C1 segment of cervical spinal cord (tissue), 14 donors: ENCODE results near the gene NNAT.
"Not testable (repeated sequence)": the region's sequence is repeated elsewhere in the genome, so short reads cannot be mapped to it uniquely, and the experiment has no call there.

Experiments used
- DNase-seq, 14 donors: peaks; one replicate each; lab custom pipeline; 2025; lab: John Stamatoyannopoulos, UW

The NNAT gene

DNA sequence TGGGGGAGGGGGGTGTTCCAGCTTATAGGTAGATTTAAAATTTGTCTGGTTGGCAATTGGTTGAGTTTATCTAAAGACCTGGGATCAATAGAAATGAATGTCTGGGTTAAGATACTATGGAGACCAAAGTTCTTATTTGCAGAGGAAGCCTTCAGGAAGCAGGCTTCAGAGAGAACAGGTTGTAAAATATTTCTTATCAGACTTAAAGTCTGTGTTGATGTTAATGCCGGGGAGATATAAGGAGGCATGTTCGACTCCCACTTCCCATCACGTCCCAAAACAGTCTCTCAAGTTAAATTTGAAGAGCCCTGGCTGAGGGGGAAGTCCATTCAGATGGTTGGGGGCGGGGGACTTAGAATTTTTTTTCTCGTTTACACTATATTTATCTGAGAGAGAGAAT is 19.0 kb downstream of the NNAT start:
- DNase-seq: no peak

DNA sequence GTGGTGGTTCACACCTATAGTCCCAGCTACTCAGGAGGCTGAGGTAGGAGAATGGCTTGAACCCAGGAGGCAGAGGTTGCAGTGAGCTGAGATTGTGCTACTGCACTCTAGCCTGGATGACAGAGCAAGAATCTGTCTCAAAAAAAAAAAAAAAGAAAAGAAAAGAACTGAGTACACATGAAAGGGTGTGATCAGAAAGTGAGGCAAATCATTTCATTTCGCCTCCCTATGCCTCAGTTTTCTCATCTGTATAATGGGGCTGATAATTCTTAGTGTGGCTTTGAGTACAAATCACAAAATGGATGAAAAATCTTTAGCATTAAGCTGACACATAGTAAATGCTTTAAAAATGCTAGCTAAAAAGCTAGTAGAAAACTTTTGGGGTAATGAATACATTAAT is 19.8 kb downstream of the NNAT start:
- DNase-seq: not testable (repeated sequence)

DNA sequence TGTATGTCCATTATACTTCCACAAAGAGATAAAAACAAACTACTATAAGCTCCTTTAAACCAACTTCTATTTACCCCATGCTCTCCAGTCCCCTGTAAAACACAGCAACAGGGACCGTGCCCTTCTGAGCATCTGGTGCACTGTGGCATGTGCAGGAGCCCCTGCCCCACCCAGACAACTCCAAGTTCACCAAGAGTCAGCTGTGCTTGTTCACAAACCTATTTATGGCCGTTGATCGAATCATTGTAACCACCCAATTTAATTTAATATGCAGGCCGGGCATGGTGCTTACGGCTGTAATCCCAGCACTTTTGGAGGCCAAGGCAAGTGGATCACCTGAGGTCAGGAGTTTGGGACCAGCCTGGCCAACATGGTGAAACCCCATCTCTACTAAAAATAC is 20.3 kb downstream of the NNAT start:
- no peak for DNase-seq

GRCh38 chr20:37542281-37542680 is 21.2 kb downstream of the NNAT start:
- no peak for DNase-seq

GRCh38 chr20:37543828-37544227 is 22.8 kb downstream of the NNAT start:
- DNase-seq: no peak

DNA sequence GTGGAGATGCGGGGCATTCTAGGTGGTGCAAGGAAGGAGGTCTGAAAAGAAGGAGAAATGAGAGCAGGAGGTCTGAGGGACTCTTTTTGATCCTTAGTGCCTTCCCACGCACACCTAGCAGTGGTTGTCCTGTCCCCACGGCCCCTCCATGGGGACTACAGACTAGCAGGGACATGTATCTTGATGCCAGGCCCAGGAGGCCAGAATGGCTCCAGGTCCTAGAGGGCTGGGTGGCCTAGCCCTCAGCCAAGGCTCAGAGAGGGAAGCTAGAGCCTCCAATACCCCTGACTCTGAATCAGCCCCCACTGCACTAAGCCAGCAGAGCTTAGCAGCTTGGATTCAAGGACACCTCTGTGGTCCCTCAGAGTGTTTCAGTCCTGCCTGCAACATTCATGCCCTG is 23.3 kb downstream of the NNAT start:
- DNase-seq: no peak

DNA sequence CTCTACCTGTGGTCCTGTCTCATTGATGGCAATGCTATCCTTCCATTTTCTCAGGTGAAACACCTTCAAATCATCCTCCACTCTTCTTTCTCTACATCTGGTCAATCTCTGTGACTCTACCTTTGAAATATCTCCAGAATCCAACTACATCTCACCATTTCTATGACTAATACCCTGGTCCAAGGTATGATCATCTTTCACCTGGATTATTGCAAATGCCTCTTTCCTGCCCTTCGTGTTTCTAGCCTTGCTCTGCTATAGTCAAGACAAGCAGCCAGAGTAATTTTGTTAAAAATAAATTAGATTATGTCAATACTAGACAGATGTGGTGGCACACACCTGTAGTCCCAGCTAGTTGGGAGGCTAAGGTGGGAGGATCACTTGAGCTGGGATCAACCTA is 24.5 kb downstream of the NNAT start:
- no peak for DNase-seq

- DNase-seq: no peak
Measured at GRCh38 chr20:37547912-37548311, 26.9 kb downstream of the NNAT start.

GRCh38 chr20:37550101-37550920 is 29.3 kb downstream of the NNAT start:
- not testable (repeated sequence) for DNase-seq

- not testable (repeated sequence) for DNase-seq
Measured at GRCh38 chr20:37551660-37552059, 30.6 kb downstream of the NNAT start.

DNA sequence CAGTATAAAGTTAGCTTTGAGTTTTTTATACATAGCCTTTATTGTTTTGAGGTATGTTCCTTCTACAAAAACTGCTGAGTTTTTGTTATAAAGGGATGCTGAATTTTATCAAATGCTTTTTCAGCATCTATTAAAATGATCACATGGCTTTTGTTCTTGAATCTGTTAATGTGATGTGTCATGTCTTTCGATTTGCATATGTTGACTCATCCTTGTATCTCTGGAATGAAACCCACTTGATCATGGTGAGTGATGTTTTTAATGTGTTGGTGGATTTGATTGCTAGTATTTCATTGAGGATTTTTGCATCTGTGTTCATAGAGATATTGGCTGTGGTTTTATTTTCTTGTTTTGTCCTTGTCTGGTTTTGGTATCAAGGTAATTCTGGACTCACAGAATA is 31.4 kb downstream of the NNAT start:
- DNase-seq: no peak

DNA sequence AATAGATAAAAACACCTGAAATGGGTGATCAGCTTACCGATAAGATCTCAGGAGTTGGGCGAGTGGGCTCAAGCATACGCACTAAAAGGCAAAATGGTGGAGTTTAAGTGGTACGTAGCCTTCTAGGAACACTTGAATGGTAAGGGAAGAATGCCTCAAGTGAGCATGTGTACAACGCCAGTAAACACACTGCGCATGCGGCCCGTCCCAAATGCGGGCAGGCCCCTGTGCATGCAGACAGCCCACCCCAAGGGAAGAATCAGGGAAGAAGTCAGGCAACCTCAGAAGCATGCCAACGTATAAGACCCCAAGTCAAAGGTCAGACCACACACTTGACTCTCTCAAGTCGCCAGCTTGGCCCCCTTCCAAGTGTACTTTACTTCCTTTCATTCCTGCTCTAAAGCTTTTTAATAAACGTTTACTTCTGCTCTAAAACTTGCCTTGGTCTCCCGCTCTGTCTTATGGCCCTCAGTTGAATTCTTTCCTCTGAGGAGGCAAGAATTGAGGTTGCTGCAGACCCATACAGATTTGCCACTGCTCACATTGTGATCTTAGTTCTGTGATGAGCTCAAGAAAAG is 33.8 kb downstream of the NNAT start:
- DNase-seq: not testable (repeated sequence)

GRCh38 chr20:37556538-37556937 is 35.5 kb downstream of the NNAT start:
- DNase-seq: no peak

DNA sequence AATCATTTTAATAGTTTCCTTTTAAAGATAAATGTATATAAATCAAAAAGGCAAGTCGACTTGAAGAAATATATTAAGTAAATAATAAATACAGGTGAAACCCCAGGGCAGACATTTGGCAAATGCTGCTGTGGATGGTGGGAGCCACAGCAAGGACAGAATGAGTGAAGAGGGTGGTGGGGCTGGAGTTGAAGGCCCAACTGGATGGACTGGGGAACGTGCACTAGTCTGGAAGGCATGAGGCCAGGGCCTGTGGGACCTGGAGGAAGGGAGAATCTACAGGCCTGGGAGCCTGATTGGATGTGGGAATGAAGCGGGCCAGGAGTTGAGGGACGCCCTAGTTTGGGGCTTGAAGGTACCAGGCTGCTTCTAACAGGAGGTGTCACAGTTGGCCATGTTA is 37.3 kb downstream of the NNAT start:
- DNase-seq: no peak

DNA sequence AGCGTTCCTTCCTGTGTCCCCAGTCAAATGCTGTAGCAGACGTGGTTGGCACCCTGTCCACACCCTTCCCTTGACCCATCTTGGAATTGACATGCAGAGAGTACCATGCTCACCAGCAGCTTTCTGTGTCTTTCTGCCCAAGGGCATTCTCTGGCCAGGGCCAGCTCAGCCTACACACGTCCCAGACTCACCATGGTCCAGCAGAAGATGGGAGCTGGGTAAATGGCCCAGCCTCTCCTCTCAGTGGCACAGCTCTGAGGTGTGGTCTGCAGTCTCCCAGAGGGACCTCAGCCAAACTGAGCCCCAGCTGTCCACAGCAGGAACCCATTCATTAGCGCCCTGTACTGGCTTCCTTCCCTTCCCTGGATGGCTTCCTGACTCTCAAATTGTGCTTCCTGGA is 37.7 kb downstream of the NNAT start:
- no peak for DNase-seq

DNA sequence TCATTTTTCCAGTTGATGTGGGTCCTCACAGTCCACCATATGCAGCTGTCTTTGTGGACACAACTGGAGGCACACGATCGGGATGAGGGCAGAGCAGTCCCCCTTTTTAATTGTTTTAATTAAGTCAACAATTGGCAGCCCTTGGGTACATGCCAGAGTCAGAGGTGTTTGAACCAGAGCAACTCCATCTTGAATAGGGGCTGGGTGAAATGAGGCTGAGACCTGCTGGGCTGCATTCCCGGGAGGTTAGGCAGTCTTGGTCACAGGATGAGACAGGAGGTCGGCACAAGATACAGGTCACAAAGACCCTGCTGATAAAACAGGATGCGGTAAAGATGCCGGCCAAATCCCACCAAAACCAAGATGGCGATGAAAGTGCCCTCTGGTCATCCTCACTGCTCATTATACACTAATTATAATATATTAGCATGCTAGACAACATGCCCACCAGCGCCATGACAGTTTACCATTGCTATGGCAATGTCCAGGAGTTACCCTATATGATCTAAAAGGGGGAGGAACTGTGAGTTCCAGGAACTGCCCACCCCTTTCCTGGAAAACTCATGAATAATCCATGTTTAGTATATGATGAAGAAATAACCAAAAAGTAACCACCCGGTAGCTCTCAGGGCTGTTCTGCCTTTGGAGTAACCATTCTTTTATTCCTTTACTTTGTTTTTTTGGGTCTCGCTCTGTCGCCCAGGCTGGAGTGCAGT is 38.4 kb downstream of the NNAT start:
- no peak for DNase-seq

DNA sequence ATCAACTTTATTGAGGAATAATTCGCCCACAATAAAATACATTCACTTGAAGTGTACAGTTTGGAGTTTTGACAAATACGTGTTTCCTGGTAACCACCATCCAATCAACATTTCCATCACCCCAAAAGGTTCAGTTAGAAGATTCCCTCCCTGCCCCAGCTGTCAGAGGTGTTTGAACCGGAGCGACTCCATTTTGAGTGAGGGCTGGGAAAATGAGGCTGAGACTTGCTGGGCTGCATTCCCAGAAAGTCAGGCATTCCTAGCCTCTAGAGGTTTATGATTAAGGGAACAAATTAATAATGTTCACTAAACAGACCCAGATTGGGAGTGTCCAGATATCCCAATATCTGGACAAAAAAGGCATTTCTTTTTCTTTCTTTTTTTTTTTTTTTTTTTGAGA is 39.6 kb downstream of the NNAT start:
- DNase-seq: no peak

DNA sequence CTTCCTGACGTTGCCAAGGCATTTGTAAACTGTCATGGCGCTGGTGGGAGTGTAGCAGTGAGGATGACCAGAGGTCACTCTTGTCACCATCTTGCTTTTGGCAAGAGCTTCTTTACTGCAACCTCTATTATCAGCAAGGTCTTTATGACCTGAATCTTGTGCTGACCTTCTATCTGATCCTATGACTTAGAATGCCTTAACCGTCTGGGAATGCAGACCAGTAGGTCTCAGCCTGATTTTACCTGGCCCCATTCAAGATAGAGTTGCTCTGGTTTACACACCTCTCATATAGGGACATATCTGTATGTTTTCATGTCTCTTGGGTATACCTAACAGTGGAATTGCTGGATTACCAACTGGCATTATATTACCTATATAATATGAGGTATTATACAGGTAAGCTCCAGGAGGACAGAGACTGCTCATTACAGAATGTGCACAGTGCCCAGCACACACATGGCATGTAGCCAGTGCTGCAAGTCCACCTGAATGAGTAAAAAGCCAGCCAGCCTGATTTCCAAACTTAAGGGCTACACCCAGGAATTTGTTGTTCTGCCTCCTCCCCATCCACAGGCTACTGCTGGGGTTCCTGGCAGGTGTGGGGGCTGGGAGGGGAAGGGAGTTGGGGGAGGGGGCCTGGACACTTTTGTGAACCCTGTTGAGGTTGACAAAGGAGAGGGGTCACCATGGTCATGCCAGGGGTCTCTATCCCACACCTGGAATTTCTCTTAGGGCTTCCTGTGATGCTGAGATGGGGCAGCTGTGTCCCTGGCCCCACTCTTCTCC is 41.8 kb downstream of the NNAT start:
- DNase-seq: no peak

DNA sequence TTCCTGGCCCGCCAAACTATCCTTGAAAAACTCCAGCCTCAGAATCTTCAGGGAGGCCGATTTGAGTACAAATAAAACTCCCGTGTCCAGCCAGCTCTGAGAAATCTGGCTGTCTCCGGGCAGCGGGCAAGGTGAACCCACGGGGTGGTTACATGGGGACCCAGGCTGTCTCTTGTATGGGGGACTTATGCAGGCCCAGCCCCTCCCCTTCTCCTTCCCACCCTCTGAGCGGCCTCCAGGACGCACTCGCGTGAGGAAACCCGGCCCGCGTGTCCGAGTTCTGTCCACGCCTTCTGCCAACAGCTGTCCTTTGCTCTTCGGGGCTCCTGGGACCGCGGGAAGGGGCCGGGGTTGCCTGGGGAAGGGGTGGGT is 43.0 kb downstream of the NNAT start:
- DNase-seq: no peak

GRCh38 chr20:37564388-37565133 is 43.5 kb downstream of the NNAT start:
- peak in 3 of 14 donors; percentile 8 to 28 (median 11) for DNase-seq

DNA sequence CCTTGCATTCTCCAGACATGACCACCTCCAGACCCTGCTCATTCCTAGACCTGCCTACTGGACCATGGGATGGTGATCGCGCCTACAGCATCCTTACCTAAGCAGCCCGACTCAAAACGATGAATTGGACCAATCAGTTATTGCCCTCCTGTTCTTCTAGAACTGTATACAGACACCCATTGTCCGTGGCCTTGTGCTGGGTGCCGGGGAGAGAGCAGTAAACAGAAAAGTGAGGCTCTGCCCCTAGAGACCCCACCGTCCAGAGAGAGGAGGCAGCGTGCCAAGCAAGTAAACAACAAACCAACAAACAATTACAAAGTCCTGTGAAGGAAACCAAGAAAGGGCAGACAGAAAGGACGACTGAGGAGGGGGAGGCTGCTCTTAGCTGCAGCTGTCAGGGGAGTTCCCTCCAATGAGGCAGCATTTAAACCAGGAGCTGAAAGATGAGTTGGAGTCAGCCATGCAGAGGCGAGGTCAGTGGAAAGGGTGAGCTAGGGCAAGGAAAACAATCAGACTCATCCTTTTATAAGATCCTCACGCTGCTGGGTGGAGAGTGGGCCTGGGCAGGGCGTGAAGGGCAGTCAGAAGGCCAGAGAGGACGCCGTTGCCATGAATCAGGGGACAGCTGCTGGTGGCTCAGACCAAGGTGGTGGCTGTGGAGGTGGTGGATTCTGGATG is 44.2 kb downstream of the NNAT start:
- DNase-seq: no peak
